Epithelial cell of proximal tubule (primary cell): ENCODE measurements around the gene ANKRD13D. TPM values are rescaled to one million over a fixed set of nuclear protein-coding genes. Genes with fewer than 3 reads are reported as not detected.

Experiments used
- DNase-seq: peaks from one replicate; pipeline ENCODE4 v3.0.0-alpha.2; 2011; ENCODE audit warnings: low read depth
- H3K4me3 ChIP-seq: 2 replicates; pipeline ENCODE4 v1.5.1; 2011; ENCODE audit warnings: low read depth, mild to moderate bottlenecking, low read length
- total RNA-seq: library from RNA; depleted of rRNA; stranded (reverse); fragments of >200 nt; gene quantifications from 2 replicates; pipeline ENCODE4 v1.2.3, GENCODE V29; 2015
- TF ChIP-seq, protein P1 (sequence below): conservative IDR thresholded peaks from 2 replicates; pipeline ENCODE4 v1.5.1; 2012; ENCODE audit warnings: low read depth, mild to moderate bottlenecking, low read length

Gene ANKRD13D
- total RNA-seq, 1 donor from 2014 or later, result 32.3 TPM

DNA sequence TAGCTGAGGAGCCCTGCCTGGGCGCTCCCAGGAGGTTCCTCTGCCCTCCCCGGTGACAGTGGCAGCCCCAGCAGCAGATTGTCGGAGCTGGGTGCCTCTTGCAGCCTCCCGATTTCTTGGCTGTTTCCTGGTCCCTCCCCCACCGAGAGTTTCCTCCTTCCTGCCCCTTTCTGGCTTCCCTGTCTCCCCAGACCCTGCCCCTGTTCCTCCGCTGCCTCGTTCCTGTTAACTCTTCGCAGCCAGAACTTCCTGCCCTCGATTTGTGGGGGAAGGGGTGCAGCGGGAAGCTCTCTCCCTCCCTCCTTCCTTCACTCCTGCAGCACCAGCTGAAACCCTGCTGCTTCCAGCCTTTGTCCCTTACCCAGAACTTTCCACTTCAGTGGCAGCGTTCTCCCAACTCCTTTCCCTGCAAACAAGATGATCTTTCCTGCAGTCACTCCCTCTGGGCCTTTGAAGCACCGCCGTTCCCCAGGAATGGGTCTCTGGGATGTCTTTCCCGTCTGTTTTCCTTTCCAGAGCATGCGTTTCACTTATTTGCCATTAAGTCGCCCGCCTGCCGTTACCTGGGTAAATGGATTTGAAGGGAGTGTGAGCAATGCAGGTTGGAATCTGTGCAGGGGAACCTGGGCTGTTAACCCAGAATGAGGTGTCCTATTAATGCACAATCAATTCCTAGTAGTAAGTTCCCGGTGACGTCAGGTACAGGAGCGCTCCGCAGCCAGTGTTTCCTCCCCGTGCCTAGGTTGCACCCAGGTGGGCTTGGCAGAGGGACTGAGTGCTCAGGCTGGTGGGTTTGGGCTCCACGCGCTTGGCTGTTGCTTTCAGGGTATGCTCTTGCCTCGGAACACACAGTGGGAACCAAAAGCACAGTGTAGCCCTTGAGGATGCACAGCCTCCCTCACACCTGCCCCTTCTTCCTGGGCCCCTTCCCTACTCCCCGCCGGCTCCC lies 18.6 kb upstream of the ANKRD13D start:
- H3K4me3 ChIP-seq, result peak overlapping the region; percentile 46
- TF ChIP-seq, protein P1, sequence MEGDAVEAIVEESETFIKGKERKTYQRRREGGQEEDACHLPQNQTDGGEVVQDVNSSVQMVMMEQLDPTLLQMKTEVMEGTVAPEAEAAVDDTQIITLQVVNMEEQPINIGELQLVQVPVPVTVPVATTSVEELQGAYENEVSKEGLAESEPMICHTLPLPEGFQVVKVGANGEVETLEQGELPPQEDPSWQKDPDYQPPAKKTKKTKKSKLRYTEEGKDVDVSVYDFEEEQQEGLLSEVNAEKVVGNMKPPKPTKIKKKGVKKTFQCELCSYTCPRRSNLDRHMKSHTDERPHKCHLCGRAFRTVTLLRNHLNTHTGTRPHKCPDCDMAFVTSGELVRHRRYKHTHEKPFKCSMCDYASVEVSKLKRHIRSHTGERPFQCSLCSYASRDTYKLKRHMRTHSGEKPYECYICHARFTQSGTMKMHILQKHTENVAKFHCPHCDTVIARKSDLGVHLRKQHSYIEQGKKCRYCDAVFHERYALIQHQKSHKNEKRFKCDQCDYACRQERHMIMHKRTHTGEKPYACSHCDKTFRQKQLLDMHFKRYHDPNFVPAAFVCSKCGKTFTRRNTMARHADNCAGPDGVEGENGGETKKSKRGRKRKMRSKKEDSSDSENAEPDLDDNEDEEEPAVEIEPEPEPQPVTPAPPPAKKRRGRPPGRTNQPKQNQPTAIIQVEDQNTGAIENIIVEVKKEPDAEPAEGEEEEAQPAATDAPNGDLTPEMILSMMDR, result no peak
- peak; percentile 71 for DNase-seq

DNA sequence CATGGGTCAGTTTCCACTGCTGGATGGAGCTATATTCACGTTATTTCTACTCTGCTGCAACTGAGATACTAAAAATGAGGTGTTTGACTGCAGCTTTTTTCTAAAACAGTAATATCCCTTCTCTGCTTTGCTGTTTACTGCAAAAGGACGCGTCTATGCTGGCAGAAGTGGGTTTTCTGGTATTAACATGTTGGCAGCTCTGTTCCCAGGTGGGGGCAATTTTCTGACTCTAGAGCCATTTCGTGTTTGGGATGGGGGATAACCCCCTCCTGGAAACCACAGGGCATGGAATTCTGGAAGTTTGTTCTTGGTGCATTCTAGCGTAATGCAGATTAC lies 17.9 kb upstream of the ANKRD13D start:
- peak overlapping the region; percentile 46 for H3K4me3 ChIP-seq
- TF ChIP-seq, protein P1, result no peak
- no peak for DNase-seq

DNA sequence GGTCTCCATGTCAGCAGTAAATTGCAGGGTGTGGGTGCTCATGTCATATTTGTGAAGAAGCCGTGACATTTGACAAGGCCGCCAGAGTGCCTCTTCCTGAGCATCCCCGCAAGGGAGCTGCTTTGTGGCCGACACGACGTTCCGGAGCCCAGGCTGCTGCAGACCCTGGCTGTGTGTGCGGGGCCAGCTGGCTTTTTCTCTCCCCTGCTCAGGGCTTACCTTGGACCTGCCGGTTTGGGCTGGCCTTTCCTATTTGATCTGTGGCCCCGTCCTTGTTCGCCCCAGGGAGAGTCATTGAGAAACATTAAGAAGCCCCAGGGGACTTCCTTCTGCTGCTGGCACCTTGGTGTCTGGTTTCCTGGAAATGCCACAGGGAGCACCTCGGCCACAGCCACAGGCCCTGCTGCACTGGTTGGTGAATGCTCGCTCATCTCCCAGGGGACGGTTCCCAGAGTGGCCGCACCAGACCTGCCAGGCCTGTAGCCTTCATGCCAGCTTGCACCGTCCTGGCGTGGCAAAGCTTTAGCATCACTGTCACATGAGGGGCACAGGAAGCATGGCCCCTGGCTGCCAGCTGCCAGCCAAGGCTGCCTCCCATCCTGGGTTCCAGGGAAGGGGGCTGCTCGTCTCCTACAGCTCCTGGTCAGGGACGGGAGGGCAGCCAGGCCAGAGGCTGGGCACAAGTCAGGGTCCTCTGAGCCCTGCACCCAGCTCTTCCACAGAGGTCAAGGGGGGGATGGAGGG lies 17.4 kb upstream of the ANKRD13D start:
- DNase-seq, result no peak

DNA sequence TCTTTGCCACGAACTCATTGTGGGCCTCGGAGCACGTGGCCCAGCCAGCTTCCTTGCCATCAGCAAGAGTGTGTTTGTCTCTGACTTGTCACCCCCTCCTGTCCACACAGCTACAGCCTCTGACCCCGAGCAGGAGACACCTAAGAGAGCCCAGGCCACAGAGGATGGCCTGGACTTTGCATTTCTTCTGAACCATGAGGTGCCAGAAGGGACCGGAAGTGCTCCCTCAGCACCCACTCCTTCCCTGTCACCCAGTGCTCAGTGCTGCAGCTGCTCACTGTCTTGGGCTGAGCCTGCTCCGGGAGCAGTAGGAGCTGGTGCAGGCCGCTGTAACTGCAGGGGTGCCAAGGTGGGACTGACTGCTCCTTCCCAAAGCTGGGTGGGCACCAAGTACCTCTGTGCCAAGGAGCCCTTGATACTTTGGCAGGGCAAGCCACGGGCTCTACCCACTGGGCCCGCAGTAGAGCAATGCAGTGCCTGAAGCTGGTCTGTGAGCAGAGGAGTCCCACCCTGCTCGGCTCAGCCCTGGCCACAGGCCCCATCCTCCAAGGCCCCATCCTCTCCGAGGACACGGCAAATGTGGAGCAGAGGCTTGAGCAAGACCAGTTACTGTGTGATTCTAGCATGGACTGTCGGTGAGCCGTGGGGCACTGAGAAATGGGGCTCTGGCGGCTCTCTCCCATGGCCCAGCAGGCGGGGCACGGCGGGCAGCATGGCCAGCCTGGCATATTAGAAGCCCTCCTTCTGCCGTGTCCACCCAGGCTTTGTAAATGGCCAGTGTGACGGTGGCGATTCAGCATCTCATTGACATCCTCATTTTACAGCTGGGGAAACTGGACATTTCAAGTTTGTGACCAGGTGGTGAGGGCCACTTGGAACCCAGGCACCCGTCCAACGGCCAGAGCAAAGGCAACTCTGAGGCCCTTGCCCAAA lies 16.5 kb upstream of the ANKRD13D start:
- H3K4me3 ChIP-seq, result no peak overlapping the region
- DNase-seq, result no peak
- TF ChIP-seq, protein P1, result no peak

More for the DNA sequence above, 17.4 kb upstream of the ANKRD13D start:
- TF ChIP-seq, protein P1, result no peak
- no peak overlapping the region for H3K4me3 ChIP-seq

DNA sequence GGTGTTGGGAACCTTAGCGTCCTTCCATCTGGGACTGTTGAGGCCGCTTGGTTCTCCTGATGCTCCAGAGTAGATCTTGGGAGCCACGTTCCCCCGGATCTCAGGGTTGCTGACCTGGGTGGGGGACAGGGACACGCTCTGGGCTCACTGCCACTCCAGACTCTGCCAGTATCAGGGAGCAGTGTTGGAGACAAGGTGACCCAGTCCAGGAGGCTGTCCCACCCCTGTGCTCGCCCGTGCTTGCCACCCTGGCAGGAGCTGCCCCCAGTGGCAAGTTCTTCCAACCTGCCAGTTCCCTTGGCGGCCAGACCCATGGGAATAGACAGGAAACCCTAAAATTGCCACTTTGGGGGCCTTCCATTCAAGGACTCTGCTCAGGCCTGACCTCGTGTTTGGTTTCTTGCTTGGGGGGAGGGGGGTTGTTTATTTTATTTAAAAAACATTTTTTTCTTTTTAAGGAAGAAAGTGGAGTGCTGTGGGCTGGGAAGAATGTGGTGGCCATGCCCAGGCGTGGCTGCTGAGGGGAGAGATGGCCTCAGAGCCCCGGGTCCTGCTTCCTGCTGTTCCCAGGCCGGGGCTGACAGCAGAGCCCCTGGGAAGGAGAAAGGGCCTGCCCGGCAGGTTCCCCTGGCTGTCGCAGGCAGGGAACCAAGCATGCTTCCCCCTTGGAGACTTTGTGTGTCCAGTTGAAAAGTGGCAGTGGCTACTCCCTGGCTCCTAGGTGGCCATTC lies 15.7 kb upstream of the ANKRD13D start:
- H3K4me3 ChIP-seq, result no peak overlapping the region
- TF ChIP-seq, protein P1, result no peak
- DNase-seq, result no peak
